ENCODE results near the gene MRC1.

DNA sequence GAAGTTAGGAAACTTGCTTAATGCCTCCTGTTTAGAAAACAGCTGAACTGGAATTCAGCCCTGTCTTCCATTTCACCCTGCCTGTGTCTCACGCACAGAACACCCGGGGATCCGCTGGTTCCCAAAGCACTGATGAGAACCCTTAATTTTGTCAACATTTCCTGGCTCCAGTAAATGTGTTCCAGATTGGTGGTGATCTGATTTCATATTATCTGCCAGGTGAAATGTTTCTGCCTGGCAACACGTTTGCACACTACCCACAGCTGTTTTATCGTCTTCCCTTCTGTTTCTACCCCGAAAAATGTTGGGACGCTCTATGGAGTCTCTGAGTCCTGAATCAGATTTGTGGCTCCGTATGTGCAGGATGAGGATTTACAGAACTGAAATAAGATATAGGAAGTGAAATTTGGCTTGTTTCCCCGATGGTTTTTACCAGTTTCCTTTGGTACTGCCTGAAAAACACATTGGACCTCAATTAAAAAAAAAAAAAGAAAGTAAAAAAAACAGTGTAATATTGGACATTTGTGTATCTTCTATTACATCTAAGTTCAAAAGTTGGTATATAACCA lies 29.0 kb downstream of the MRC1 start:
- TF ChIP-seq EZH2 (IDR thresholded peaks at IDR 0.05; ENCODE audit: insufficient read depth, poor library complexity, severe bottlenecking) = no peak
- TF ChIP-seq EZH2phosphoT487 (IDR thresholded peaks at IDR 0.05; ENCODE audit: insufficient read depth, low read depth) = no peak
